GM23338 (cell line): ENCODE data around the gene GRK3.
"Not testable (repeated sequence)": the region's sequence is repeated elsewhere in the genome, so short reads cannot be mapped to it uniquely, and the experiment has no call there.

Experiments
- CREB1 ChIP-seq: fragments of 250-450 bp; sonication (Bioruptor Pico); IDR thresholded peaks from 2 replicates; pipeline ENCODE4 v1.5.0; 2020; ENCODE audit warnings: low read depth, mild to moderate bottlenecking, moderate library complexity
- EZH2 ChIP-seq: fragments of 200-600 bp; sonication (generic); IDR thresholded peaks from one replicate; pipeline ENCODE4 v1.8.0; 2017; ENCODE audit warnings: antibody characterized with exemption, mild to moderate bottlenecking, low read depth; ENCODE audit not compliant: unreplicated experiment
- EZH2phosphoT487 ChIP-seq: fragments of 200-600 bp; sonication (generic); IDR thresholded peaks from one replicate; pipeline ENCODE4 v1.8.1; 2018; ENCODE audit warnings: antibody characterized with exemption; ENCODE audit not compliant: unreplicated experiment
- ZNF331 ChIP-seq: fragments of 250-450 bp; sonication (Bioruptor Pico); IDR thresholded peaks from 2 replicates; pipeline ENCODE4 v1.5.0; 2020; ENCODE audit warnings: low read depth, mild to moderate bottlenecking, moderate library complexity
- TF ChIP-seq, protein P1 (sequence below), 2 experiments: fragments of 200-600 bp in 1 of 2; sonication (generic) in 1 of 2; conservative IDR thresholded peaks; 2 replicates each; pipeline versions ENCODE4 v1.5.1 to v1.6.1; 2016 to 2017; ENCODE audit warnings: antibody characterized with exemption in 2 of 2, low read depth in 2 of 2, mild to moderate bottlenecking in 2 of 2, moderate library complexity in 1 of 2

DNA sequence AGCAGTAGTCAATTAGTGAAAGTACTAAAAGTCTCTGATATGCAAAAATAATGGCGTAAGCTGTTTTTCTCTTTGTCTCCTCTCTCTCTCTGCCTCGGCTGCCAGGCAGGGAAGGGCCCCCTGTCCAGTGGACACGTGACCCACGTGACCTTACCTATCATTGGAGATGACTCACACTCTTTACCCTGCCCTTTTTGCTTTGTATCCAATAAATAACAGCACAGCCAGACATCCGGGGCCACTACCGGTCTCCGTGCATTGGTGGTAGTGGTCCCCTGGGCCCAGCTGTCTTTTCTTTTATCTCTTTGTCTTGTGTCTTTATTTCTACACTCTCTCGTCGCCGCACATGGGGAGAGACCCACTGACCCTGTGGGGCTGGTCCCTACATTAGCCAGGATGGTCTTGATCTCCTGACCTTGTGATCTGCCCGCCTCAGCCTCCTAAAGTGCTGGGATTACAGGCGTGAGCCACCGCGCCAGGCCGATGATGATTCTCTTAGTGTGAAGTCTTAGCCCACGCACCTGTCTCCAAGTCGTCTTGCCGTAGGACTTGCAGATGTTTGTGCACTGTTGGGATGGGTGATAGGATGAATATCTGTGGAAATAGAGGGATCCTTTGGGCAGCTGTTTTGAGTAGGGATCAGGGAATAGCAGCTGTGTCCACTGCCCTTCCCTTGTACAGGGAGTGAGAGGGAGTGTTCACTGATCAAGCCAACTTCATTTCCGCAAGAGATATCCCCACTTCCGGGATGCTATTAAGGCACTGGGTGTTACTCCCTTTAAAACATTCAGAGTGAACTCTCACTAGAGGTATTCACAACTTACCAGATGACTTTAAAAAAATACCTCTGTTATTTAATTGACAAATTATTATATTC, 61.5 kb downstream of the GRK3 start:
- TF ChIP-seq ZNF331 (CRISPR knock-in tag); EZH2phosphoT487; CREB1 (CRISPR knock-in tag); EZH2: not testable (repeated sequence)
- TF ChIP-seq, protein P1, sequence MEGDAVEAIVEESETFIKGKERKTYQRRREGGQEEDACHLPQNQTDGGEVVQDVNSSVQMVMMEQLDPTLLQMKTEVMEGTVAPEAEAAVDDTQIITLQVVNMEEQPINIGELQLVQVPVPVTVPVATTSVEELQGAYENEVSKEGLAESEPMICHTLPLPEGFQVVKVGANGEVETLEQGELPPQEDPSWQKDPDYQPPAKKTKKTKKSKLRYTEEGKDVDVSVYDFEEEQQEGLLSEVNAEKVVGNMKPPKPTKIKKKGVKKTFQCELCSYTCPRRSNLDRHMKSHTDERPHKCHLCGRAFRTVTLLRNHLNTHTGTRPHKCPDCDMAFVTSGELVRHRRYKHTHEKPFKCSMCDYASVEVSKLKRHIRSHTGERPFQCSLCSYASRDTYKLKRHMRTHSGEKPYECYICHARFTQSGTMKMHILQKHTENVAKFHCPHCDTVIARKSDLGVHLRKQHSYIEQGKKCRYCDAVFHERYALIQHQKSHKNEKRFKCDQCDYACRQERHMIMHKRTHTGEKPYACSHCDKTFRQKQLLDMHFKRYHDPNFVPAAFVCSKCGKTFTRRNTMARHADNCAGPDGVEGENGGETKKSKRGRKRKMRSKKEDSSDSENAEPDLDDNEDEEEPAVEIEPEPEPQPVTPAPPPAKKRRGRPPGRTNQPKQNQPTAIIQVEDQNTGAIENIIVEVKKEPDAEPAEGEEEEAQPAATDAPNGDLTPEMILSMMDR (conservative IDR thresholded peaks at IDR 0.05; ENCODE audit: low read depth in 2 of 2): not testable (repeated sequence)
